Femur (tissue), 1 donor: ENCODE data around the gene ICAM3.
A peak's percentile ranks its signal among the peaks of the same experiment; 100 is the strongest.
"Not testable (repeated sequence)": the region's sequence is repeated elsewhere in the genome, so short reads cannot be mapped to it uniquely, and the experiment has no call there.

ENCODE experiments used
- DNase-seq: peaks from one replicate; pipeline ENCODE4 v3.0.0-alpha.2; 2017

Gene ICAM3, protein sequence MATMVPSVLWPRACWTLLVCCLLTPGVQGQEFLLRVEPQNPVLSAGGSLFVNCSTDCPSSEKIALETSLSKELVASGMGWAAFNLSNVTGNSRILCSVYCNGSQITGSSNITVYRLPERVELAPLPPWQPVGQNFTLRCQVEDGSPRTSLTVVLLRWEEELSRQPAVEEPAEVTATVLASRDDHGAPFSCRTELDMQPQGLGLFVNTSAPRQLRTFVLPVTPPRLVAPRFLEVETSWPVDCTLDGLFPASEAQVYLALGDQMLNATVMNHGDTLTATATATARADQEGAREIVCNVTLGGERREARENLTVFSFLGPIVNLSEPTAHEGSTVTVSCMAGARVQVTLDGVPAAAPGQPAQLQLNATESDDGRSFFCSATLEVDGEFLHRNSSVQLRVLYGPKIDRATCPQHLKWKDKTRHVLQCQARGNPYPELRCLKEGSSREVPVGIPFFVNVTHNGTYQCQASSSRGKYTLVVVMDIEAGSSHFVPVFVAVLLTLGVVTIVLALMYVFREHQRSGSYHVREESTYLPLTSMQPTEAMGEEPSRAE

DNA sequence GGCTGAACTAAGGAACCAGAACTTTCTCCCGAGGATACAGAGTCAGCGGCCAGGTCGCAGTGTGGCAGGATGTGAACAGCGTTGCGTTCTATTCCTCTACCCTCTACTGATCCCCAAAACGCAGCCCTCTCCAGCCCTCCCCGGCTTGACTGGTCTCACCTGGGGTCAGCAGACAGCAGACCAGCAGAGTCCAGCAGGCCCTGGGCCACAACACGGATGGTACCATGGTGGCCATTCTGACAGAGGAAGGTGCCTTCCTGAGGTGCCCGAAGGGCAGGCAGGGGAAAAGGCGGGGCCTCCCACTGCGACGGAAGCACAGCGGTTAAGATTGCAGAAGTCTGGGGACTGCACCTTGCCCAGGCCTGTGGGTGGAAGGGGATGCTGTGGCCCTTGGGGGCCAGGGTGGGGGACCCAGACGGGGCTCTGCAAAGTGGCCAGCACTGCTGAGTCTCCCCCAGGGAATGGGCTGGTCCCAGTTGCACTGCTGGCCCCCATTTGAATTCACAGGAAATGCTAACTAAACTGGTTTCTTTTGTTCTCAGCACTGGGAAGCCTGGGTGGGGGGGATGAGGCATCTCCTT, at the start of gene ICAM3:
ICAM3 (minus strand) TSS at position 245 of the 581 bp plus-strand sequence; CDS start at position 235, 10 bp downstream.
- DNase-seq = no peak

DNA sequence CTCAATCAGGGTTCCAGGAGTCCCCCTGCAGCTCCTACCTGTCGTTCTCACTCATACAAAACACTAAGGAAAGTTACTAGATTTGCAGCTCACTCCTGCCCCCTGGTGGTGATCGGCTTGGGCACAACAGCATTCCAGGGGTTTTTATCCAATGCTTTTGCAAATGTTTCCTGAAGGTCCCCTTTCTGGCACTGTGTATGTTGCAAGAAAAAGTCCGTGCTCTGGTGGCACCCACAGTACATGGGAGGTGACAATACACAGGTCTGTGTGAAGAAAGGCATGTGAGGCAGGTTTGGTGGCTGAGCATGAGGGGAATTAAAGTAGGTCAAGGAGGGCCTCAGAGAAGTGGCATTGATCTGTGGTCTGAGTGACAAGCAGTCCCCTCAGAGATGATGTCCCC, 49.5 kb upstream of the ICAM3 start:
- DNase-seq = peak; percentile 89

DNA sequence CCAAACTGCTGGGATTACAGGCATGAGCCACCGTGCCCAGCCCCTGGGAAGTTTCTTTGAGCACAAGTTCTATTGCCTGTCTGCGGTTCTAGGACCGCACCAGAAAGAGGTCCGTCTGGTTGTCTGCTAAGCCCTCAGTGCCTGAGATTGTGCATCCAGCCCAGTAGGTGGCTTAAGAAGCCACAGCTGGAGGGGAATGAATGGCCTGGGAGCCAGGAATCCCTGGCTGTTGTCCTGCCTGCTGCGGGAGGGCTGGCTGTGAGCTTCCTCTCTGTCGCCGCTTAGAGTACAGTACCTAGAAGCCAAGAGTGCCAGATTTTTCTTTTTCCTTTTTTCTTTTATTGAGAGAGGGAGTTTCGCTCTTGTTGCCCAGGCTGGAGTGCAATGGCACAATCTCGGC, 45.2 kb upstream of the ICAM3 start:
- no peak for DNase-seq

DNA sequence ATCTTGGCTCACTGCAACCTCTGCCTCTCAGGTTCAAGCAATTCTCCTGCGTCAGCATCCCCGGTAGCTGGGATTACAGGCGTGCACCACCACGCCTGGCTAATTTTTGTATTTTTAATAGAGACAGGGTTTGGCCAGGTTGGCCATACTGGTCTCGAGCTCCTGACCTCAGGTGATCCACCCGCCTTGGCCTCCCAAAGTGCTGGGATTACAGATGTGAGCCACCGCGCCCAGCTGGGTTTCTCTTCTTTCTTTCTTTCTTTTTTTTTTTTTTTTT, 43.7 kb upstream of the ICAM3 start:
- DNase-seq = not testable (repeated sequence)

DNA sequence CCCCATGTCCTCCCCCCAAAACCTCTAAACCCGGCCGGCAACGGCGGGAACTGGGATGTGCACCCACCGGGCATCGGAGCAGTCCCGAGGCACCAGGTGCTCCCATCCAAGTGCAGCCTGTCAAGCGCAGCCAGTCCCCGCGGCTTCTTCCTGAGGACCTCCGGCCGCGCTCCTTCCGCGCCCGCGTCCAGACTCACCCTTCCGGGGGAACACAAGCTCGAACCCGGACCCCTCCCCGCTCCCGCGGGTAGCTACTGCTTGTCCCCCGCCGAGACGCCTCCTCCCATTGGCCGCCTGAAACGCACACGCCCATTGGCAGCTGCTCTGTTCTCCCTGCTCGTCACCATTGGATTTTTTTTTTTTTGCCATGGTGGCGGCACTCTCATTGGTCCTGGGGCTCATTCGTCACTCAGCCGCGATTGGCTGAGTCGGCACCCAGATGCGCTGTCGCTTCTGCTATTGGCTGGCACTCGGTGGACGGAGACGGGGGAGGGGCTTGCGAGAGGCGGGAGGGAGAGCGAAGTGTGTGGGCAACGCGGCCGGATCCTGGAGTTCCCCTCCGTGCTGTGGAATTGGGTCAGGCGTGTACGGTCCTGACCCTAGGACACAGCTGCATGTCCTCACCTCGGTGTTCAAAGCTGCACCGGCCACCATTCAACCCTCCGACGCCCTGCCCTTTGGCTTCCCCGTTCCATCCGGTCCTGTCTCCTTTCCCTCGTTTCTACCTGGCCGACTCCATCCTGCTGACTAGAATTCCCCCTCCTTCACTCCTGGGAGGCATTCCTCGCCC, 41.1 kb upstream of the ICAM3 start, which contains the start of gene TYK2:
TYK2 (minus strand) TSS at position 260 of the 790 bp plus-strand sequence. CDS start 2,166 bp downstream, outside the sequence.
- peak; percentile 99 for DNase-seq

DNA sequence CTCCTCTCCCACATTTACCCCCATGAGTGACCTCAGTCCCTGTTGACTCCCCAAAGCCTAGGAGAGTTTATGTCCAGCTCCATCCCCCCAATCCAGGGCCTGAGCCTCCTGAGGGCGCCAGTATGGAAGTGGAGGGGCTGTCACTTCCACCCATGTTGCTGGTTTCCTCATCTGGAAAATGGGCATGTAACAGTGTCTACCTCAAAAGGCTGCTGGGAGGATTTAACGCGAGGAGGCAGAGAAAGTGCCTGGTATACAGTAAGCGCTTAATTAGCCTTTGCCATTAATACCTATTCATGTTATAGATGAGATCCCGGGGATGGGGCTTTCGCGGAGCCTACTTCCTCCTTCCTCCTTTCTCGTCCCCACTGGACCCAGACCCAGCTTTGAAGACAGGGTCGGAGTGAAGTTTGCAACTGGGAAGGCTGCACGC, 40.5 kb upstream of the ICAM3 start:
- no peak for DNase-seq

DNA sequence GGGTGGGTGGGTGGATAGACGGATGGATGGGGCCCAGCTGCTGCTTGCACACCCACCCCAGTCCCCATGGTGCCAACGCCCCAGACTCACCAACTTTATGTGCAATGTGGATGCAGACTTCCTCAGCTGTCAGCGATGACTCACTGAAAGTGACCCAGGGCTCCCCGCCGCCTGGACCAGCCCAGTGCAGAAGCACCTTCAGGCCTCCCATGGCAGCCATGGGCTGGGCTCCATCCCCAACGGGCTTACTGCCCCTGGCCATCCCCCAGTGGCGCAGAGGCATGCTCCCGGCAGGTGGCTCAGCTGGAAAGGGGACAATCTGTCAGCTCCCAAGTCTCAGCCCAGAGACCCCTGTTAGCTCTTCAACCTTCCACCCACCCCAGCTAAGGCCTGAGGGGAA, 38.7 kb upstream of the ICAM3 start:
- no peak for DNase-seq

DNA sequence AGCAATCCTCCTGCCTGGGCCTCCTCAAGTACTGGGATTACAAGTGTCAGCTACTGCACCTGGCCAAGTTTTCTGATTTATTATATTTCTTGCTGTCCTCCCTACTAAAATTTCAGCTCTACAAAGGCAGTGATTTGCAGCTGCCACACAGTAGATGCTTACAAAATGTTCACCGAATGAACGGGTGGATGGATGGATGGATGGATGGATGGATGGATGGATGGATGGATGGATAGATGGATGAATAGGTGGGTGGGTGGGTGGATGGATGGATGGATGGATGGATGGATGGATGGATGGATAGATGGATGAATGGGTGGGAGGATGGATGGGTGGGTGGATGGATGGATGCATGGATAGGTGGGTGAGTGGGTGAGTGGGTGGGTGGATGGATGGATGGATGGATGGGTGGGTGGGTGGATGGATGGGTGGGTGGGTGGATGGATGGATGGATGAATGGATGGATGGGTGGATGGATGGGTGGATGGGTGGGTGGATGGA, 37.8 kb upstream of the ICAM3 start:
- not testable (repeated sequence) for DNase-seq

DNA sequence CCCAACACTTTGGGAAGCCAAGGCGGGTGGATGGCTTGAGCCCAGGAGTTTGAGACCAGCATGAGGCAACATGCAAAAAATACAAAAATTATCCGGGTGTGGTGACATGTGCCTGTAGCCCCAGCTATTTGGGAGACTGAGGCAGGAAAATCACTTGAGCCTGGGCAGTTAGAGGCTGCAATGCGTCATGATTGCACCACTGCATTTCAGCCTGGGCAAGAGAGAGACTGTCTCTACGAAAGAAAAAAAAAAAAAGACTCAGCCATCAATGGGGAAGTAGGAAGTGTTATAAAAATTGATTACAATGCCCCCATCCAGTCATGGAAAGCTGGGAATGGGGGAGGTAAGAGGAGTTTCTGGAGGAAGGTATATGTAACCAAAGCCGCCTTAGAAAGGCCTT, 35.5 kb upstream of the ICAM3 start:
- no peak for DNase-seq

DNA sequence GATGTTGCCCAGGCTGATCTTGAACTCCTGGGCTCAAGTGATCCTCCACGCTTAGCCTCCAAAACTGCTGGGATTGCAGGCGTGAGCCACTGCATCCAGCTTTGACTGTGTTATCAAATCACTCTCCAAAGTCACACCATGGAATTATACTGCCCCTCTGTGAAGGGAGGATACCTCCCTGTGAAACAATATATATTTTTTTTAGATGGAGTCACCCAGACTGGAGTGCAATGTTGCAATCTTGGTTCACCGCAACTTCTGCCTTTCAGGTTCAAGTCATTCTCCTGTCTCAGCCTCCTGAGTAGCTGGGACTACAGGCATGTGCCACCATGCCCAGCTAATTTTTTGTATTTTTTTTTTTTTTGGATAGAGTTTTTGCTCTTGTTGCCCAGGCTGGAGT, 33.3 kb upstream of the ICAM3 start:
- DNase-seq = no peak

DNA sequence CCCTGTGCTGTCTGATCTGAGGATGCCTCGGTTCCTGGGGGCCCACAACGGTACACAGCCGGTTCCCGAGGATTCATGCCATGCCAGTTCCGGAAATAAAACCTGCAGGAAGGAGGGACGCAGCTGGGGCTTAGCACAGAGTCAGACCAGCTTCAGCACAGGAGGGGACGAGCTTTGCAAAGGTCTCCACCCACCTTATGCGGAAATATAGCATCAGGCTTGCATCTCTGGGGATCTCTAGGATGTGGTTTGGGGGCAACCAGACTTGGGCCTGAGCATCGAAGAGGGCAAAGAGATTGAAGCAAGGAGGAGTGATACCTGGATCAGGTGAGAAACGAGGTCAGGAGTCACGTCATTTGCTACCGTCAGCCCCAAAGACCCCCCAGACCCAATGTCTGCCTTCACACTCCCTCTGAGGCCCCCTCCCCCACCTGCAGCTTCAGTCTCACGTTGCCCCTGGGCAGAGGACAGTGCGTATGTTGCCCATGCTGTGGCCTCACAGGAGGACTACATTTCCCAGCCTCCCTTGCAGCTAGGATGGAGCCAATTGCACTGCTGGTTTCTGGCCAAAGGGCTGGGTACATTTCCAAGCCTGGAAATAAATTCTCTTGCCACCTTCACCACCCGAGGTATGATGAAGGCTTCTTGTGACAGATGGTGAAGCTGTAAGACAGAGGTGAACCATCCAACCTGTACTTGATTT, 28.8 kb upstream of the ICAM3 start:
- no peak for DNase-seq

DNA sequence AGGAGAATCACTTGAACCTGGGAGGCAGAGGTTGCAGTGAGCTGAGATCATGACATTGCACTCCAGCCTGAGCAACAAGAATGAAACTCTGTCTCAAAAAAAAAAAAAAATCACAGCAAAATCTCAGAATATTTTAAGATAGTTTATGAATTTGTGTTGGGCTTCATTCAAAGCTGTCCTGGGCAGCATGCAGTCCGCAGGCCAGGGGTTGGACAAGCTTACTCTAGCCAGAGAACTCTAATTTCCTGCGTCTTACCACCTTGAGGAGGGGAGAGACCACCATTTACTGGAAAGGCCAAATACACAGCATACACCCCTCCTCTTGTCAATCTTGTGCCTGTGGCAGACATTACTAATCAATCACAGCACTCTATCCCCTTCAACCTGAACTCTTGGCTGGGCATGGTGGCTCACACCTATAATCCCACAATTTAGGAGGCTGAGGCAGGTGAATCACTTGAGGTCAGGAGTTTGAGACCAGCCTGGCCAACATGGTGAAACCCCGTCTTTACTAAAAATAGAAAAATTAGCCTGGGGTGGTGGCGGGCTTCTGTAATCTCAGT, 27.6 kb upstream of the ICAM3 start:
- not testable (repeated sequence) for DNase-seq

DNA sequence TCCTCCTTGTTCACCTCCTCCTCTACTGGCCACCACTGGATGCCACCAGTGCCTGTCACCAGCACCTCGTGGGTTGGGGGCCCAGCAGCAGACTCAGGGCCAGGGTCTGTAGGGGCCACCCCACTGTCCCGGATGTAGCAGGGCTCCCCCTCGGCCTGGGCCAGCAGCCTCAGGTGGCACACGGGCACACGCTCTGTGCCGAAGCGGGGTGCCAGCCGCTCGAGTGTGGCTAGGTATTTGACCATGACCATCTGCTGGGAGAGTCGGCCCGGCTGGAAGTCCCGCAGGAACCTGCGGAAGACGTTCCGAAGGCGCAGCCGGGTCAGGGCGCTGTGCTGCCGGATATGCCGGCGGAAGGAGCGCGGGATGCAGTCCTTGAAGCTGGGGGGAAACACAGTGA, 26.1 kb upstream of the ICAM3 start:
- DNase-seq = no peak

DNA sequence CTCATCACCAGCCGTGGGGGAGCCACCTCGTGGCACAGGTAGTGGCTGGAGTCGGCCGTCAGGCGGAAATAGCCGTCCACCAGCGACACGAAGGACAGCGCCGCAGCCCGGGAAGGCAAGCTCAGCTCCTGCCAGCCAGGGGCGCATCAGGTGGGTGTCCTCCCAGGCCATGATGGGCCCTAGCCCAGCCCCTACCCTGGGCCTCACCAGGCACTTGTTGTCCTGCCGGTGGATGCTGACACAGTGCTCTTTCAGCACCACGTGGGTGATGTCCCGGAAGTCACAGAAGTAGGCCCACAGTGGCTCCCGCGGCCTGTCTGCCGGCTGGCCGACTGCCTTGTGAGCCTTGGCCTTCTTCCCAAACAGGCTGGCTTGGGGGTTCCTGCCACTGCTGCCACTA, 25.2 kb upstream of the ICAM3 start:
- DNase-seq = no peak

DNA sequence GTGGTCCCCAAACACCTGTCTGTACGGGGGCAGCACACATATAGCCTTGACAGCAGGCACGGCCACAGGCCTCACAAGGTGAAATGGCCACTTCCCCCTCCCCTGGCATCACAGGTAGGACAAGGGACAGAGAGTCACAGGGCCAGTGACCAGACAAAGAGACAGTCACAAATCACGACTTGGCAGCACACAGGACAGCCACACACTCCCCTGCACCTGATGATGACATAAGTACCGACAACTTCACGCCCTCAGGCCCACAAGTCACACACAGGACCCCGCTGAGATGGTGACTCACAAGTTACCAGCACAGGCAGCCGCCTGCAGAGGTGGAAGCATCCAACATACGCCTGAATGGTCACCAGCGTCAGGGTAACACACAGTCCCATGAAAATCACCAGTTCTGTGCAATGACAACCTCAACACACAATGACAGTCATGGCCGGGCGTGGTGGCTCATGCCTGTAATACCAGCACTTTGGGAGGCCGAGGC, 24.4 kb upstream of the ICAM3 start:
- DNase-seq = no peak

DNA sequence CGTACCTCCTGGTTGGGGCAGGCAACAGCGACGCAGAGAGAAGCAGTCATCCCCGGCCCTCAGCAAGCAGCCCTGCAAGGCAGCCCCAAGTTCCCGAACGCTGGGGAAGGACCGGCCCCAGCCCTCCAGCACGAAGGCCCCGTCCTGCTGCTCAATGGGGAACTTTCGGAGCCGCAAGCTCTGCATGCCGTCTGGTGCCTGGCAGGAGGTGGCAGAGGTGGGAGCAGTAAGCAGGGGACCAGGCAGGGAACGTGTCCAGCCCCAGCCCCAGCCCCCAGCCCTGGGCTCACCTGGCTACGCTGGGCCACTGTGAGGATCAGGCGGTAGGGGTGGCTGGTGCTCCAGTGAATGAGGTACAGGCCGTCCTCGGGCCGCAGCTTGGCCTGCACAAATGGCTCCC, 22.8 kb upstream of the ICAM3 start:
- no peak for DNase-seq

DNA sequence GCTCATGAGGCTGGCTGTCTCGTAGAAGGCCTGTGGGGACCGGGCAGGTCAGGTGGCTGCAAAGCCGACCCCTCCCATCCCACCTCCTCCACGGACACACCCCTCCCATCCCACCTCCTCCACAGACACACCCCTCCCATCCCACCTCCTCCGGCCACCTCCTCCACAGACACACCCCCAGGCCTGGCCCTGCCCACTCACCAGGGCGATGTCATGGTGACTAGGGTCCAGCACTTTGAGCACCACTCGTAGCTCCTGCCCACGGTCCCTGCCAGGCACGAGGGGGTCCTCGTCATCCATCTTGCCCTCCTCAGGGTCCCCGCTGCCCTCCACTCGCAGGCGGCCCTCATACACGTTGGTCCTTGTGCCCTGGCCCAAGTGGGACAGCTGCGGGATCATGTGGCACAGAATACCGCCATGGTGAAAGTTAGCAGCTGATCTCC, 22.2 kb upstream of the ICAM3 start:
- DNase-seq = no peak

DNA sequence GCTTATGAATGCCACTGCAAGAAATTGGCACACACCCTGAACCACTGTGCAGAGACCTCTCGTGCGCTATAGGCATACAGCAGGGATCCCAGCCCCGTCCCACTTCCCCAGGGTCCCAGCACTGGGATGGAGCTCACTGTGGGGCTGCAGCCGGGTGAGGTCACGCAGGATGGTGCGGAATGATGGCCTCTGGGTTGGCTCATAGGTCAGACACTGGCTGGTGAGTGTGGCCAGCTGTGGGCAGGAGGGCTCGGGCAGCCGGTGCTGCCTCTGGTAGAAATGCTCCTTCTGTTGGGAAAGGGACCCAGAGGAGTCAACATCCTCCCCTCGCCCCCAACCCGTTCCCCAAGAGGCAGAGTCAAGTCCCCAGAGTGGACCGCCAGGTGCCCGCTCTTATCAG, 17.0 kb upstream of the ICAM3 start:
- DNase-seq = no peak

DNA sequence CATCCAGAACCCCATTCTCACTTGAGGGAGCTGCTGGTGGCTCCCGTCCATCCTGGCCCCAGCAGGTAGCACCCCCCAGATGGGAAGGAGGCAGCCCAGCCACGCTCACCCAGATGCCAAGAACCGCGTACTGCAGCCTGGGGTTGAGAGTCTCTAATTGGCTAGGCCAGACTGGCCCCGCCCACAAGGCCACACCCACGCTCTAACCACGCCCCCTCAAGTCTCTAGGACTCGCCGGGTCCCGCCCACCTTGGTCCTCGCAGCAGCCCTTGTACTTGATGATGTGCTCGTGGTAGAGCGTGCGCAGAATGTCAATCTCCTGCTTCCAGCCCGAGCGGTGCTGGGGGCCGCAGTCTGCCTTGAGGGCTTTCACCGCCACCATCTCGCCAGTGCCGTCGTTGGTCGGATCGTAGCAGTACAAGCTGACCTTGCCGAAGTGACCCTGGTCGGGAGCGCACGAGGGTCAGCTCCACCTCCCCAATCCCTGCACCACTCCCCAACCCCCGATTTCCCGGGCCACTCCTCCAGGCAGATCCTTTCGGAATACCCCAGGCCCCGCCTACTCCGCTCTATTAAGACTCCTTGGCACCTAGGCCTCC, 14.5 kb upstream of the ICAM3 start:
- peak; percentile 55 for DNase-seq

DNA sequence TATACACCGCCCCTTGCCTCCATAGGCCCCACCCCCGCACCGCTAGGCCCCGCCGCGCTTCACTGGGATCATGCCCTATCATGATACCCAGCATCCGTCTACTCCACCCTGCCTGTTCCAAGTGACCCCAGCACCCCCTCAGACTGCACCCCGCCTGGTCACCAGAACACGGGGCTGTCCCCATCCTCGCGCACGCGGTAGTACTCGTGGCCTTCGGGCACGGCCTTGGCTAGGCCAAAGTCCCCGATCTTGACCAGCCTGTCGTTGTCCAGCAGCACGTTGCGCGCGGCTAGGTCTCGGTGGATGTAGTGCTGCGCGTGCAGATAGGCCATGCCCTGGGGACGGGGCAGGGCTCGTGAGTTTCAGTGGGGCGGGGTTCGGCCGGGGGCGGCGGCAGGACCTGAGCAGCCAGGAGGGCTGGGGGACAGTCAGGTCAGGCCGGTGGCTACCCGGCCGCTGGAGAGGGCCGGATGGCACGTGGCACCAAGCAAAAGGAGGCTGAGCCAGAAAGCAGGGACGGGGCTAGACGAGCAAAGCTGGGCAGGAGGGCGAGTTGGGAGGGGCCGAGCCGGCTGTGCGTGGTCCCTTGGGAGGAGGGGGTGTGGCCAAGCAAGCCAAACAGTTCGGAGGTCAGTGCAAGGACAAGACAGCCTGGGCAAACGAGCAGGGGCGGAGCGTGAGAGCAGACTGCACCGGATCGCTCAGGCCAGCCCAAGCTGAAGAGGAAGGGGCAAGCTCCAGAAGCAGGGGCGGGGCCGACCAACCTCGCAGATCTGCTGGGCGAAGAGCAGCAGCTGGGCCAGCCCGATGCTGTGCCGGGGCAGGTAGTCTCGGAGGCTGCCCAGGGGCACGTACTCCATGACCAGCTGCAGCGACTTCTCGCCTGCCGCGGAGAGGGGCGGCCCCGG, 13.6 kb upstream of the ICAM3 start:
- peak; percentile 74 for DNase-seq

DNA sequence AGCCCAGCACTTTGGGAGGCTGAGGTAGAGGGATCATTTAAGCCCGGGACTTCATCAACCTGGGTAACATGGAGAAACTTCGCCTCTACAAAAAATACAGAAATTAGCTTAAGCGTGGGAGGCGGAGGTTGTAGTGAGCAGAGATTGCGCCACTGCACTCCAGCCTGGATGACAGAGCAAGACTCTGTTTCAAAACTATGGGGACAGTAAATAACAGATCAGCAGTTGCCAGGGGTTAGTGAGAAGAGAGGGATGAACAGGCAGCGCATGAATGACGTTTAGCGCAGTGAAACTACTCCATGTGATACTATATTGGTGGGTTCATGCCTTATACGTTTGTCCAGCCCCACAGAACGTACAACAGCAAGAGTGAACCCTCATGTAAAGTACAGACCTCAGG, 7.1 kb upstream of the ICAM3 start:
- DNase-seq = no peak
